SK-N-SH (cell line): ENCODE data around the gene WDR7. TPM values are rescaled to one million over a fixed set of nuclear protein-coding genes. Genes with fewer than 3 reads are reported as not detected.
A peak's percentile ranks its signal among the peaks of the same experiment; 100 is the strongest.

Experiments used
- CTCF ChIA-PET: fragments of 300-600, 350-600 bp; formaldehyde crosslinking; extraction: SDS; loops from one replicate; lab custom pipeline; 2021; lab: Yijun Ruan, JAX
- POLR2A ChIA-PET: fragments of 350-600 bp; sonication (Branson Sonifier 250); formaldehyde crosslinking; extraction: SDS; loops from one replicate; lab custom pipeline; 2020; ENCODE audit warnings: antibody characterized with exemption, inconsistent platforms; lab: Yijun Ruan, JAX
- DNase-seq: peaks from one replicate; pipeline ENCODE4 v3.0.0; 2012
- H2AFZ ChIP-seq: fragments of 200-600 bp; sonication (generic); 2 replicates; pipeline ENCODE4 v1.8.1; 2016; ENCODE audit warnings: antibody characterized with exemption, mild to moderate bottlenecking, low read depth
- H3F3A ChIP-seq: fragments of 200-600 bp; sonication (generic); replicated peaks from 2 replicates; pipeline ENCODE3; 2016; ENCODE audit warnings: antibody characterized with exemption, mild to moderate bottlenecking; ENCODE audit not compliant: insufficient read depth
- H3K27ac ChIP-seq, 2 experiments: fragments of 200-500 bp in 1 of 2; fragments of 200-600 bp in 1 of 2; sonication (Bioruptor generic) in 1 of 2; sonication (generic), shearing (Covaris generic) in 1 of 2; 2 replicates each; pipeline versions ENCODE4 v1.5.1 to v1.6.1; 2014 to 2016; ENCODE audit warnings: low read depth in 2 of 2, inconsistent platforms in 1 of 2, low read length in 1 of 2, mild to moderate bottlenecking in 1 of 2, mixed read lengths in 1 of 2
- H3K27me3 ChIP-seq: fragments of 200-600 bp; sonication (generic), shearing (Covaris generic); 2 replicates; pipeline ENCODE4 v1.6.1; 2016; ENCODE audit warnings: mixed run types; ENCODE audit not compliant: insufficient read depth
- H3K36me3 ChIP-seq, 2 experiments: fragments of 200-500 bp in 1 of 2; fragments of 200-600 bp in 1 of 2; sonication (Bioruptor generic) in 1 of 2; sonication (generic) in 1 of 2; replicated peaks in 1 of 2; 2 replicates each; pipeline versions ENCODE3 to v1.5.1; 2014 to 2016; ENCODE audit warnings: low read length in 1 of 2, mild to moderate bottlenecking in 1 of 2; ENCODE audit not compliant: insufficient read depth in 2 of 2, control insufficient read depth in 1 of 2
- H3K4me1 ChIP-seq, 2 experiments: fragments of 200-500 bp in 1 of 2; fragments of 200-600 bp in 1 of 2; sonication (Bioruptor generic) in 1 of 2; sonication (generic), shearing (Covaris generic) in 1 of 2; 2 replicates each; pipeline versions ENCODE4 v1.5.1 to v1.6.1; 2014 to 2016; ENCODE audit warnings: low read depth in 1 of 2, low read length in 1 of 2, mixed run types in 1 of 2; ENCODE audit not compliant: insufficient read depth in 2 of 2, control insufficient read depth in 1 of 2
- H3K4me2 ChIP-seq: fragments of 200-600 bp; sonication (generic), shearing (Covaris generic); 2 replicates; pipeline ENCODE4 v1.6.1; 2017; ENCODE audit warnings: mixed run types
- H3K4me3 ChIP-seq, 2 experiments: fragments of 200-500 bp in 1 of 2; fragments of 200-600 bp in 1 of 2; sonication (Bioruptor generic) in 1 of 2; sonication (generic), shearing (Covaris generic) in 1 of 2; 2 replicates each; pipeline versions ENCODE4 v1.5.1 to v1.8.1; 2014 to 2016; ENCODE audit warnings: low read depth in 2 of 2, inconsistent platforms in 1 of 2, low read length in 1 of 2, mild to moderate bottlenecking in 1 of 2, mixed read lengths in 1 of 2, moderate library complexity in 1 of 2
- H3K79me2 ChIP-seq: fragments of 200-600 bp; sonication (generic); 2 replicates; pipeline ENCODE4 v1.8.1; 2017; ENCODE audit warnings: mild to moderate bottlenecking; ENCODE audit not compliant: insufficient read depth
- H3K9ac ChIP-seq: fragments of 200-600 bp; sonication (generic); 2 replicates; pipeline ENCODE4 v1.6.1; 2017; ENCODE audit warnings: mixed run types
- H3K9me2 ChIP-seq: fragments of 200-600 bp; sonication (generic); 2 replicates; pipeline ENCODE4 v1.6.1; 2017; ENCODE audit warnings: mixed run types
- H3K9me3 ChIP-seq: fragments of 200-600 bp; sonication (generic); 2 replicates; pipeline ENCODE4 v1.6.1; 2017; ENCODE audit warnings: mixed run types, mild to moderate bottlenecking, moderate library complexity
- H4K20me1 ChIP-seq: fragments of 200-600 bp; sonication (generic); 2 replicates; pipeline ENCODE4 v1.6.1; 2017; ENCODE audit warnings: mild to moderate bottlenecking, mixed run types; ENCODE audit not compliant: insufficient read depth
- EP300 ChIP-seq, 2 experiments: IDR thresholded peaks; 2 replicates each; pipeline versions ENCODE4 v1.4.0 to v1.6.1; 2012; ENCODE audit warnings: borderline replicate concordance in 1 of 2, low read depth in 1 of 2, low read length in 1 of 2
- FOXJ3 ChIP-seq: sonication (generic); formaldehyde crosslinking; IDR thresholded peaks from 2 replicates; pipeline ENCODE4 v1.5.1; 2020; ENCODE audit warnings: mild to moderate bottlenecking, missing genetic modification reagents
- GATA2 ChIP-seq: sonication (generic); formaldehyde crosslinking; IDR thresholded peaks from 2 replicates; pipeline ENCODE4 v1.5.0; 2020; ENCODE audit warnings: mild to moderate bottlenecking, missing genetic modification reagents
- IRF3 ChIP-seq: fragments of 150-350 bp; IDR thresholded peaks from 2 replicates; pipeline ENCODE4 v1.6.1; 2016; ENCODE audit warnings: mild to moderate bottlenecking, low read depth, low read length
- MEF2A ChIP-seq: IDR thresholded peaks from 2 replicates; pipeline ENCODE4 v1.4.0; 2012; ENCODE audit warnings: low read depth, borderline replicate concordance
- MXI1 ChIP-seq: IDR thresholded peaks from 2 replicates; pipeline ENCODE4 v1.6.1; 2012; ENCODE audit warnings: mild to moderate bottlenecking, low read depth, low read length, improper control_type of control experiment
- RAD21 ChIP-seq: IDR thresholded peaks from 2 replicates; pipeline ENCODE4 v1.6.1; 2012; ENCODE audit warnings: mild to moderate bottlenecking, low read length
- RCOR1 ChIP-seq: fragments of 150-350 bp; IDR thresholded peaks from 2 replicates; pipeline ENCODE4 v1.6.1; 2017; ENCODE audit warnings: antibody characterized with exemption, low read length
- RFX5 ChIP-seq: IDR thresholded peaks from 2 replicates; pipeline ENCODE4 v1.6.1; 2012; ENCODE audit warnings: mild to moderate bottlenecking, improper control_type of control experiment, low read length
- SMC3 ChIP-seq: IDR thresholded peaks from 2 replicates; pipeline ENCODE4 v1.6.1; 2012; ENCODE audit warnings: low read depth, low read length, improper control_type of control experiment
- USF1 ChIP-seq: IDR thresholded peaks from 2 replicates; pipeline ENCODE4 v1.4.0; 2012; ENCODE audit warnings: low read depth, borderline replicate concordance
- USF2 ChIP-seq: fragments of 150-350 bp; IDR thresholded peaks from 2 replicates; pipeline ENCODE4 v1.6.1; 2017; ENCODE audit warnings: antibody characterized with exemption, low read length, low read depth, borderline replicate concordance
- YY1 ChIP-seq: IDR thresholded peaks from 2 replicates; pipeline ENCODE4 v1.4.0; 2012; ENCODE audit warnings: low read depth, mild to moderate bottlenecking
- WGBS: methylation state at CpG from one replicate; pipeline ENCODE4 v1.1.6; 2017; ENCODE audit warnings: low lambda C conversion rate; 5-methylcytosine and 5-hydroxymethylcytosine counted together
- polyA plus RNA-seq, 3 experiments: library from polyadenylated mRNA; depleted of rRNA; stranded (reverse); fragments of >200 nt; gene quantifications; 2 replicates each; pipeline ENCODE4 v1.2.3, GENCODE V29; 2012

The WDR7 gene
- polyA plus RNA-seq, 1 of the 3 experiments (the other 2 are of a cell fraction): 4.1 TPM

GRCh38 chr18:57051657-57052044 lies 400.5 kb downstream of the WDR7 start:
- H2AFZ ChIP-seq: no peak overlapping the region
- no peaks in the 10 kb centered on the region for H3K36me3 ChIP-seq
- peak; percentile 67 for DNase-seq
- 32% methylated on average over 2 of the region's 4 CpGs for WGBS
- no peaks in the 10 kb centered on the region for H3K79me2 ChIP-seq
- peaks cover 0 to 30% of the 10 kb centered on the region in 2 experiments; a peak in 2 of 4 replicates for H3K4me1 ChIP-seq
- H3K27me3 ChIP-seq: no peaks in the 10 kb centered on the region
- H3K9me3 ChIP-seq: no peaks in the 10 kb centered on the region
- ChIA-PET POLR2A (no interaction called here), CTCF (interaction anchor here (0.7 to 2.1 kb wide), 3 partner anchors 11 to 387 kb away, joined by 3 to 11 read pairs (median 3); no protein-coding TSS in a partner anchor)
- no peak overlapping the region; a peak in 1 of 4 replicates for H3K27ac ChIP-seq
- H3F3A ChIP-seq: no peaks in the 10 kb centered on the region
- H3K4me2 ChIP-seq: no peak overlapping the region
- no peaks in the 10 kb centered on the region for H3K9me2 ChIP-seq
- peak; percentile 53 for TF ChIP-seq GATA2 (CRISPR knock-in tag)
- peak; percentile 53; the same call in 1 of the 2 replicates for TF ChIP-seq MXI1
- TF ChIP-seq IRF3: no peak
- TF ChIP-seq USF2: no peak
- peak in 1 of 2 experiments; percentile 44; a peak in 1 of 4 replicates for TF ChIP-seq EP300 (IDR thresholded peaks at IDR 0.05; ENCODE audit: borderline replicate concordance in 1 of 2, low read depth in 1 of 2, low read length in 1 of 2)
- TF ChIP-seq RFX5: no peak
- no peaks in the 10 kb centered on the region for H4K20me1 ChIP-seq
- no peak overlapping the region for H3K9ac ChIP-seq
- H3K4me3 ChIP-seq: no peak overlapping the region

- 44% methylated on average over 4 of the region's 4 CpGs for WGBS
- DNase-seq: no peak
- POLR2A ChIA-PET: no interaction called here
- H3K4me2 ChIP-seq: no peak overlapping the region
- no peak overlapping the region for H3K9ac ChIP-seq
- H3K27ac ChIP-seq: no peak overlapping the region
- H4K20me1 ChIP-seq: no peaks in the 10 kb centered on the region
- H3K9me2 ChIP-seq: no peaks in the 10 kb centered on the region
- H3K9me3 ChIP-seq: no peaks in the 10 kb centered on the region
- H3K36me3 ChIP-seq: no peaks in the 10 kb centered on the region
- no peaks in the 10 kb centered on the region for H3K27me3 ChIP-seq
- CTCF ChIA-PET: interaction anchor here (0.7 to 2.1 kb wide), 2 partner anchors 11 to 386 kb away, joined by 3 to 11 read pairs; no protein-coding TSS in a partner anchor
- H2AFZ ChIP-seq: no peak overlapping the region
- TF ChIP-seq RFX5 (no peak), MEF2A (no peak), RAD21 (peak; percentile 46), SMC3 (peak; percentile 16; the same call in 1 of the 2 replicates), RCOR1 (no peak), USF1 (no peak), GATA2 (CRISPR knock-in tag) (no peak), FOXJ3 (CRISPR knock-in tag) (no peak), YY1 (no peak)
- TF ChIP-seq, all 33 proteins: peak for 2
- Histone ChIP-seq H3K4me3 (no peak overlapping the region), H3K4me1 (peaks cover 0 to 30% of the 10 kb centered on the region in 2 experiments; a peak in 2 of 4 replicates), H3K79me2 (no peaks in the 10 kb centered on the region), H3F3A (no peaks in the 10 kb centered on the region)
Measured at GRCh38 chr18:57052173-57052572, 401.0 kb downstream of the WDR7 start.
